Measurements from ENCODE around the gene PTGIS. TPM values are rescaled to one million over a fixed set of nuclear protein-coding genes. Genes with fewer than 3 reads are reported as not detected.
A peak's percentile ranks its signal among the peaks of the same experiment; 100 is the strongest.
"Not testable (repeated sequence)": the region's sequence is repeated elsewhere in the genome, so short reads cannot be mapped to it uniquely, and the experiment has no call there.

Gene PTGIS
- total RNA-seq, result under 1 TPM; 0.04 to 0.08 TPM

GRCh38 chr20:49567421-49568277 is at the start of gene PTGIS:
PTGIS (minus strand) TSS chr20:49568137; CDS start chr20:49568116, 21 bp downstream.
- Mint-ChIP-seq H3K27me3 (peaks cover 81% of the 10 kb centered on the region), H3K4me1 (peaks cover 3% of the 10 kb centered on the region), H3K36me3 (no peaks in the 10 kb centered on the region), H3K27ac (no peak within 1 kb of the TSS), H3K4me3 (peak within 1 kb of the TSS; percentile 40), H3K9me3 (no peaks in the 10 kb centered on the region)
- no peak for DNase-seq

- H3K27me3 Mint-ChIP-seq, result peaks cover 12% of the 10 kb centered on the region
- H3K9me3 Mint-ChIP-seq, H3K4me1 Mint-ChIP-seq, DNase-seq, H3K27ac Mint-ChIP-seq, H3K4me3 Mint-ChIP-seq, H3K36me3 Mint-ChIP-seq: not testable (repeated sequence)
These were observed 49.5 kb upstream of the PTGIS start for GRCh38 chr20:49617394-49617793.

DNA sequence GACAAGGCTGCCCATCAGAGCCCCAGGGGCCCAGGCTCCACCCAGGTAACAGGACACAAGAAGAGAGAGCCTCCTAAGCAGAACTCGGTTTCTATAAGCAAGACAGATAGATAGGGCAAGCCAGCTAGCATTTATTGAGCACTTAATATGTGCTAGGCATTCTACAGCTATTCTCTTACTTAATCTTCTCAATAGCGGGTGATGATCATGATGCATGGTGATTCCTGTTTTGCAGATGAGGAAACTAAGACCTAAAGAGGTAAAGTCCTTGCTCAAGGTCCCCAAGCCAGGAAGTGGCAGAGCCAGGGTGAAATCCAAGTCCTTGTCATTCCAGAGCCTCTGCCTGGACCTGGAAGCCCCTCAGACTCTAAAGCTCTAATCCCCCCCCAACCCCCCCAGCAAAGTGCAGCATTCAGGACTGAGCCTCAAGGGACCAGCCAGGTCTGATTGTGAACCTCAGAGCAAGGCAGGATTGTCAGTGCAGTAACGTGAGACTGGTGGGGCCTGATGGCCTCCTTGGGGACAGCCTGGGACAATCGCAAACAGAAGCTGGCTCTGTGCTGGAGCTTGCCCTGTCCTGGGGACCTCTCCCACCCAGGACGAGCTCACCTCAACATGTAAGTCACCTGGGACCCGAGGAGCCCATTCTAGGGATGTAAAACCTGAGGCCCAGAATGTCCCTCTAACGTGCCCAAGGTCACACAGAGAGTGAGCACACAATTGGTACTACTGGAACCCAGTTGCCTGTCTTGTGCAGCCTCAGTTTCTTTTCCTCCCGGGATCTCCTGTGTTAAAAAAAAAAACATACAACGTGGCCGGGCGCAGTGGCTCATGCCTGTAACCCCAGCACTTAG is 48.4 kb upstream of the PTGIS start:
- H3K4me3 Mint-ChIP-seq, result no peak overlapping the region
- H3K9me3 Mint-ChIP-seq, result no peaks in the 10 kb centered on the region
- H3K4me1 Mint-ChIP-seq, result peaks cover 6% of the 10 kb centered on the region
- DNase-seq, result no peak
- no peaks in the 10 kb centered on the region for H3K36me3 Mint-ChIP-seq
- H3K27me3 Mint-ChIP-seq, result peaks cover 6% of the 10 kb centered on the region
- H3K27ac Mint-ChIP-seq, result no peak overlapping the region

DNA sequence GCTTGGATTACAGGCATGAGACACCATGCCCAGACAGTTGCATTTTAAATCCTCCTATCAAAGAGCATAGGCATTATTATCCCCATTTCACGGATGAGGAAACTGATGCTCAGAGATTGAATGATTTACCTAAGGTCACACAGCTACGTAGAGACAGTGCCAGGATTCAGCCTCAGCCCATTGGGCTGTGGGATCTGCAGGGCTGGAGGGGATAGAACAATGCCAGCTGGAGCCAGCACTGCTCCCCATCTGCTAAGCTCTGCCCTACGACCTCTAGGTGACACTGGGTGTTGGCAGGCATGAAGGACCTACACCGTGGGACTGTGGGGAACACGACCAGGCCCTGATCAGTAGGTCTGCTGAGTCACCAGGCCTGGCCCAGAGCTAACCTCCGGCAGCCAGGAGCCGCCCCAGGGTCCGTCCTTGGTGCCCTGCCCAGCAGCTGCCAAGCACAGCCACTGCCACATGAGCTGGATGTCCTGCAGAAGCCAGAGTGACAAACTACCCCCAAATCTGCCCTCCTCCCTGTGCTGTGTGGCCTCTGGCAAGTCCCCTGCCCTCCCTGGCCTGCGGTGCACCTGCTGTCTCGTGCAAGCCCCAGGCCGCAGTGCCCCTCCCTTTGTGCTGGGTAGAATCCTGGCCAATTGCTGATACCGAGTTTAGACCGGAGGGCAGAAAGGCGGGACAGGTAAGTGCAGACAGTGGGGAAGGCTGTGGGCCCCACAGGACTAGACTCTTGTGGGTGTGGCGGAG is 47.6 kb upstream of the PTGIS start:
- Mint-ChIP-seq H3K27ac (no peak overlapping the region), H3K4me3 (no peak overlapping the region), H3K27me3 (peaks cover 6% of the 10 kb centered on the region), H3K9me3 (no peaks in the 10 kb centered on the region), H3K36me3 (no peaks in the 10 kb centered on the region), H3K4me1 (peaks cover 6% of the 10 kb centered on the region)
- no peak for DNase-seq

- H3K27me3 Mint-ChIP-seq, H3K9me3 Mint-ChIP-seq, H3K36me3 Mint-ChIP-seq, H3K4me3 Mint-ChIP-seq, DNase-seq, H3K4me1 Mint-ChIP-seq, H3K27ac Mint-ChIP-seq: not testable (repeated sequence)
These were observed 47.1 kb upstream of the PTGIS start for GRCh38 chr20:49615051-49615400.

- Mint-ChIP-seq H3K27me3 (peaks cover 13% of the 10 kb centered on the region), H3K36me3 (no peaks in the 10 kb centered on the region), H3K9me3 (no peaks in the 10 kb centered on the region), H3K4me1 (peaks cover 6% of the 10 kb centered on the region), H3K27ac (no peak overlapping the region), H3K4me3 (no peak overlapping the region)
- no peak for DNase-seq
These were observed 46.6 kb upstream of the PTGIS start for GRCh38 chr20:49614338-49615050.

DNA sequence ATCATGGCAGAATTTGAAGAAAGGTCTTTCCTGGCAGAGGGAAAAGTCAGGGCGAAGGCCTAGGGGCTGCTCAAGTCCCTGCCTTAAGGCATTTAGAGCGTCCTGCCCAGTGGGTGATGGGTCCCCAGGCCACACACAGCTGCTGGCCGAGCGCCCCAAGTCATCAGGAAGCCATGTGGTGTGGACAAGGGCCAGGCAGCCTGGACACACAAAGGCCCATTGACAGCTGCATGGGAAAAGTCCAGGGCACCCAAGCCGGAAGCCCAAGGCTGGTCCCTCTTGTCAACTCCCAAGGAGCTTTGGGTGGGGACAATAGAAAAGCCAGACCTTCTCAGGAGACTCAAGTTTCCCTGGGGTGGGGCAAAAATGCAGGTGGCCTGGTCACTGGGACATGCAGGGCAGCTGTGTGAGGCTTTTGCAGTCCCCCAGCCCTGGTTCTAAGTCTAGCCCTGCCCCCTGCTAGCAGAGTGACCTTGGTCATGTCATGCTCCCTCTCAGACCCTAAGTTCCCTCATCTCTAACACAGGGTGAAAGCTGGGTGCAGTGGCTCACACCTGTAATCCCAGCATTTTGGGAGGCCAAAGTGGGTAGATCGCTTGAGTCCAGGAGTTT is 44.3 kb upstream of the PTGIS start:
- Mint-ChIP-seq H3K36me3 (no peaks in the 10 kb centered on the region), H3K27ac (no peak overlapping the region), H3K9me3 (no peaks in the 10 kb centered on the region)

GRCh38 chr20:49611539-49612126 is 43.7 kb upstream of the PTGIS start:
- not testable (repeated sequence) for H3K9me3 Mint-ChIP-seq, H3K27ac Mint-ChIP-seq, DNase-seq, H3K4me3 Mint-ChIP-seq, H3K36me3 Mint-ChIP-seq
- Mint-ChIP-seq H3K4me1 (peaks cover 13% of the 10 kb centered on the region), H3K27me3 (peaks cover 34% of the 10 kb centered on the region)

More for the DNA sequence above, 44.3 kb upstream of the PTGIS start:
- no peak overlapping the region for H3K4me3 Mint-ChIP-seq
- peaks cover 13% of the 10 kb centered on the region for H3K4me1 Mint-ChIP-seq
- peaks cover 34% of the 10 kb centered on the region for H3K27me3 Mint-ChIP-seq
- no peak for DNase-seq

DNA sequence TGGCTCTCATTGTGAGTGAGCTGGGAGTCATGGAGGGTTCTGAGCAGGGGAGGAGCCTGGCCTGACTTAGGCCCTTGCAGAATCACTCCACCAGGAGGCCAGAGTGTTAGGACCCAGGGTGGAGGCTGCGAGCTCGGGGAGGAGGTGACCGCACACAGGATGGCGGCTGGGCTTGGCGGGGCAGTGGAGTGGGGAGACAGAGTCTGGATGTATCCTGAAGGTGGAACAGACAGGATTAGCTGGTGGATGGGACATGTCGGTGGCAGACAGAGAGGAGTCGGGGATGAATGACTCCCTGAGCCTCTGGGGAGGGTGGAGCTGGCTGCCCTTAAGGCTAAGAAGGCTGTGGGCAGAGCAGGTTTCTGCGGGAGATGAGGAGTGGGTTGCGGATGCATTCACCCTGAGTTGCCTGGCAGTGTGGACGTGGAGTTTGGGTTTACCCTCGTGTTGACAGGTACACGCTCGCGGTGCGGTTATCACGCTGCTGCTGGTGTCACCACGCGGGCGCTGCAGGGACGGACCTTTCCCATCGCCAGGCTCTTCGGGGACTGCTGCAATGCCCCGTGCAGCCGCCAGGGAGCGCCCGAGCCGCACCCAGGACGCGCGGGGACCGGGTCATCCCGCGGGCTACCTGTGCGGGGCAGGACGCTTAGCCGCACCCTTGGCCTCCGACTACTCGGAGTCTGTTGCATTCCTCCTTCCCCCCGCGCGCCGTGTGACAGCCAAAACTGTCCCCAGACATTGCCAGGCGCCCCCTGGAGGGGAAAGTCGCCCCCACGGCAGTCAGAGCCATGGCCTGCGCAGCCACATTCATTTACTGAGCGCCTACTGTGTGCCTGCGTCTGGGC is 43.0 kb upstream of the PTGIS start:
- Mint-ChIP-seq H3K4me1 (peaks cover 13% of the 10 kb centered on the region), H3K9me3 (no peaks in the 10 kb centered on the region), H3K27ac (peak overlapping the region; percentile 8), H3K36me3 (no peaks in the 10 kb centered on the region), H3K4me3 (peak overlapping the region; percentile 55), H3K27me3 (peaks cover 39% of the 10 kb centered on the region)
- peak; percentile 84 for DNase-seq

DNA sequence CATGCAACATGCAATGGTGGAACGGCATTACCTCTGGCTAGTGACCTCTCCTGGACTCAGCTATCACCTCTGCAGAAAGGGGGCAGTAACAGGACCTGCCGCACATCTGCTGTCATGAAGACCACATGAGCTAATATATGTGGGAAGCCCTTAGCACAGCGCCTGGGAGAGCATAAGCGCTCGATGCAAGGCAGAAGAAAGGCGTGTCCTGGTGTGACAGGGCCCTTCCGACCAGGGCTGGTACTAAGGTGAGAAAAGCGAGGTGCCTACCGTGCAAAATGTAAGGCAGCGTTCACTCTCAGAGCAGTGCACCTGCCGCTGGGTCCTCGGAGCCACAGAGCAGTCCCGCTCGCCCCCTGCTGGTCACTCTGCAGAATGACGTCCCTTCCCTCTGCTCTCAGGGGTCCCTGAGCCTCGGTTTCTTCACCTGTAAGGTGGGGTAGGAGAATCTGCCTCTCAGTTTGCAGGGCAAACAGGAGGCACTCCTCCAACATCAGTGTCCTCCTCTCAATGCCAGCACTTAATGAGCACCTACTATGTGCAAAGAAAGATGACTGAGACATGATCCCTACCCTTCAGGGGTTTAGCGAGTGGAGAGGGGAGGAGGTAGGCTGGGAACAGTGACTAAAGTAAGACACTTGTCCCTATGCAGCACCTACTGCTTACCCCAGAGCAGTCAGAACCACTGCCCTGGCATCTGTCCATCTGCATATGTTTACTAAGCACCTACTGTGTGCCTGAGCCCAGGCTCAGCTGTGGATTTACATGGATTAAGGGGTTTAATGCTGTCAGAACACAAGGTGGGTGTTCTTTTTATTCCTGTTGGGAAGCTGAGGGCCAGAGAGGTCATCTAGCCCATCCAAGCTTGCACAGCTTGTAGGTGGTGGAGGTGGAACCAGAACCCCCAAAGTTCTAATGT is 41.1 kb upstream of the PTGIS start:
- Mint-ChIP-seq H3K4me1 (peaks cover 13% of the 10 kb centered on the region), H3K36me3 (no peaks in the 10 kb centered on the region), H3K9me3 (no peaks in the 10 kb centered on the region), H3K4me3 (no peak overlapping the region), H3K27ac (no peak overlapping the region), H3K27me3 (peaks cover 41% of the 10 kb centered on the region)
- peak; percentile 72 for DNase-seq

- Mint-ChIP-seq H3K27me3 (peaks cover 41% of the 10 kb centered on the region), H3K9me3 (no peaks in the 10 kb centered on the region), H3K4me3 (no peak overlapping the region), H3K27ac (no peak overlapping the region), H3K36me3 (no peaks in the 10 kb centered on the region), H3K4me1 (peaks cover 13% of the 10 kb centered on the region)
- no peak for DNase-seq
These were observed 39.6 kb upstream of the PTGIS start for GRCh38 chr20:49607568-49607967.

- Mint-ChIP-seq H3K27me3 (peaks cover 20% of the 10 kb centered on the region), H3K27ac (no peak overlapping the region)
These were observed 35.3 kb upstream of the PTGIS start for GRCh38 chr20:49603209-49603627.

More at GRCh38 chr20:49603209-49603627, 35.3 kb upstream of the PTGIS start:
- Mint-ChIP-seq H3K4me3 (no peak overlapping the region), H3K36me3 (no peaks in the 10 kb centered on the region), H3K9me3 (peaks cover under 1% of the 10 kb centered on the region), H3K4me1 (peaks cover 2% of the 10 kb centered on the region)
- DNase-seq, result no peak

Data from activated naive CD8-positive, alpha-beta T cell treated with anti-CD3 and anti-CD28 coated beads for 36 hours (primary cell).